ES-I3 (cell line): ENCODE data around the gene GRK2.

Experiments used
- H3K36me3 ChIP-seq: 2 replicates; pipeline ENCODE4 v1.6.1; 2013; ENCODE audit warnings: mild to moderate bottlenecking, low read length, control low read depth, moderate library complexity; ENCODE audit not compliant: insufficient read depth
- H3K4me1 ChIP-seq: 2 replicates; pipeline ENCODE4 v1.6.1; 2013; ENCODE audit warnings: mild to moderate bottlenecking, control low read depth, low read length; ENCODE audit not compliant: insufficient read depth
- H3K9ac ChIP-seq: 2 replicates; pipeline ENCODE4 v1.6.1; 2013; ENCODE audit warnings: low read depth, mild to moderate bottlenecking, low read length, moderate library complexity
- H3K9me3 ChIP-seq: 2 replicates; pipeline ENCODE4 v1.6.1; 2013; ENCODE audit warnings: mild to moderate bottlenecking, low read length, moderate library complexity; ENCODE audit not compliant: control insufficient read depth, insufficient read depth

The GRK2 gene

DNA sequence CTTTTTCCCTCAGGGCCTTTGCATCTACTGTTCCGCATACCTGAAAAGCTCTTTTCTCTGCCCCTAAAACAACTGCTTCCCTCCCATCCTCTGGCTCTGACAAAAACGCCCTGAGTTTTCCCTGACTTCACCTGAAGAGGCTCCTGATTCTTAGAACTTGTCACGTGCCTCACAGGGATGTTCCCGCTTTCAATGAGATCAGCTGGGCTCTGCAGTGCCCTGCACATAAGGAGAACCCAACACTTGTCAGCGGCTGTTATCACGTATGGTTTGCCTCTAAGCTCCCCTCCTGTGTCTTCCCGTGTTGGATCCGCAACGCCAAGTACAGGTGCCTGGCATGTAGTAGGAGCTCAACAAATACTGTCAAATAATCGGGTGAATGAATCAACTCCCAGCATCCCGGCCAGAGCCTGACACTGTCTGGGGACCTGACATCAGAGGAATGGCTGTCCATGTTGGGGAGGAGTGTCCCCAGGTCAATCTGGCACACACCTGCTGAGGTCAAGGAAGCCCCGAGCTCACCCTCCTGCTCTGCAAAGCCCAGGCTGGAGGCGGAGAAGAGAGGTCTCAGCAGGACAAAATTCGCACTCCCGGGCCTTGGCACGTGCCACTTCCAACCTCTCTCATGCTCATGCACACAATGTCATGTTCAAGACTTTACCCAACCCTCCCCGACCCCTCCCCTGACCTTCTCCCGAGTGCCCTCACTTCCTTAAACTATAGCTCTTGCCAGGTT lies 4.2 kb upstream of the GRK2 start:
- H3K9ac ChIP-seq = peak overlapping the region; percentile 66
- no peaks in the 10 kb centered on the region for H3K4me1 ChIP-seq
- H3K9me3 ChIP-seq = no peaks in the 10 kb centered on the region
- no peaks in the 10 kb centered on the region for H3K36me3 ChIP-seq

DNA sequence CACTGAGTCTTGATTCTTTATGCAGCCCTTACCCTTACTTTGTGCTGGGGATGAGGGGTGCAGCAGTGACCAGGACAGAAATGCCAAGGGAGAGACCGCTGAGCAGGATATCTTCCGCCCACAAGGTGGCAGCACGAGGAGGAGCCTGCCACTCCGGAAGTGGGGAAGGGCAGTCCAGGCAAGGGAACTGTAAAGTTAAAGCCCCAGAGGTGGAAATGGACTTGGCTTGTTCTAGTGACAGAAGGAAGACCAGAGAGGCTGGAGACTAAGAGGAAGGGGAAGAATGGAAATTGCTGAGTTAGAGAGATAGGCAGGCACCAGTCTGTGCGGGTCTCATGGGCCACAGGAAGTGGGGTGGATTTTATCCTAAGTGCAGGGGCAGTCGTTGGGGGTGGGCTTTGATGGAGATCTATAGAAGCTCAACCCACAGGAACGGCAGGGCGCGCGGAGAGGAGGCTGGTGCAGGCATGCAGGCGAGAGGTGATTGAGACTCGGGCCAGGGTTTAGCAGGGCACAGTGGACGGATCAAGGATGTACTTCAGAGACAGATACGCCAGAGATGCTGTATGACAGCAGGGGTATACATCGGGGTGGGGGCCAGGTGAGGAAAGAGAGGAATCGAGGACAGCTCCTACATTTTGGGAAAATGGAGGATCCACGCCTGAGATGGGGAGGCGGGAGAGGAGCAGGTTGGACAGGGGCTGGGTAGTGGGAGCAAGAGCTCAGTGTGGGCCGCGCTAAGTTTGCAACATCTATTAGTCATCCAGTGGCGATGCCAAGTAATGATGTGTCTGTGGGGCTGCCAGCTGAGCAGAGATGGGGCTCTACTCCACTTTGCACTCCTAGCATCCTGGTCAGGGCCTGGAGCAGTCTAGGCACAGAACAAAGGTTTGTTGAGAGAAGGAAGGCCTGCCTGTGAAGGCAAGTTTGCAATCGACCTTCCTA lies 3.3 kb upstream of the GRK2 start:
- Histone ChIP-seq H3K9ac (no peak overlapping the region), H3K9me3 (no peaks in the 10 kb centered on the region), H3K4me1 (no peaks in the 10 kb centered on the region), H3K36me3 (no peaks in the 10 kb centered on the region)

DNA sequence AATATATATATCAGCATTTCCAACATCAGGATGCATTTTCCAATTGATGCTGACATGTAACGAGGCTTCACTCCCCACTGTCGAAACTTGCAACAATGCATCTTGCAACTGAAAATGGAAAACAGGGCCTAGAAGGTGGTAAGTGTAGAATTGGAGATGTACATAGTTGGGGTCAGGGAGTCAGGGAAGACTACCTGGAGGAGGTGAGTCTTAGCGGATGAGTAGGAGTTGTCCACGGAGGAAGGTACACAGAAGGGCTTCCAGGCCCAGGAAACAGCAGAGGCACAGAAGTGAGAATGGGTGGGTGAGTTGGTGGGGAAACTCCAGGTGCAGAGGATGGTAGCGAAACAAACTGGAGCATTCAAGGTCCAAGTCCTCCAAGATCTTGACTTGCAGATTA lies 2.0 kb upstream of the GRK2 start:
- H3K9ac ChIP-seq = no peak overlapping the region
- no peaks in the 10 kb centered on the region for H3K9me3 ChIP-seq
- H3K4me1 ChIP-seq = no peaks in the 10 kb centered on the region
- no peaks in the 10 kb centered on the region for H3K36me3 ChIP-seq

DNA sequence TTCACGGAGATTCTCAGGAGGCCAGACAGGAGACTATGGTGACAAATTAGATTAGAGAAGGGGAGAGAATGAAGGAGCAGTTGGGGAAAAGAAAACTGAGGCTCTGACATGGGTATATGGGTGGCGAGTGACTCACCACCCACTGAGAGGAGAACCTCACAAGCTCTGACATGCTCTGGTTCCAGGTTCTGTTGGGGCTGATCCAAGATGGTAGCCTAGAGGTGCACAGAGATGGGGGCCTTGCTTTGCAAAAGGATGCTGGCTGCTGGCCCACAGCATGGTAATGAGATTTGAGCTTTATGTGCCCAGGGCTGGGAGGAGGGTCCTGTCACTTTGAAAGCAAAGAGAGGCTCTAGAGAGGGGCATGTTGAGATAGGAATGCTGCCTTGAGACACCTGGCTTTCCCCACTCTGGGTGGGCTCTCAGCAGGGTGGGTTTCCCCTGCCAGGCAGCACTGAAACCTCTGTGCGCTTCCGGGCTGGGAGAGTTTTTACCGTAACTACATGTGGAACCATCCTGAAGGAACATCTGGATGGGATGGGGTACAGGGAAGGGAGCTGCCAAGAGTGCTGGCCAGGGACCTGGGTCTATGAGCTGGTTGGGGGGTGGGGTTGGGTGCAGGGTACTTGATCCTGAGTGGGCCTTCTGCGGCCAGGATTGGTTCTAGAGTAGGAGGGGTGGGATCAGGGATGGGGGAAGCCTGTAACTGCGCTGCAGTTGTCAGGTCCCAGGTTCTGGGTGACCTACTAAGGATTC lies 1.2 kb upstream of the GRK2 start:
- Histone ChIP-seq H3K9ac (no peak overlapping the region), H3K36me3 (no peaks in the 10 kb centered on the region), H3K4me1 (peaks cover 6% of the 10 kb centered on the region), H3K9me3 (no peaks in the 10 kb centered on the region)

DNA sequence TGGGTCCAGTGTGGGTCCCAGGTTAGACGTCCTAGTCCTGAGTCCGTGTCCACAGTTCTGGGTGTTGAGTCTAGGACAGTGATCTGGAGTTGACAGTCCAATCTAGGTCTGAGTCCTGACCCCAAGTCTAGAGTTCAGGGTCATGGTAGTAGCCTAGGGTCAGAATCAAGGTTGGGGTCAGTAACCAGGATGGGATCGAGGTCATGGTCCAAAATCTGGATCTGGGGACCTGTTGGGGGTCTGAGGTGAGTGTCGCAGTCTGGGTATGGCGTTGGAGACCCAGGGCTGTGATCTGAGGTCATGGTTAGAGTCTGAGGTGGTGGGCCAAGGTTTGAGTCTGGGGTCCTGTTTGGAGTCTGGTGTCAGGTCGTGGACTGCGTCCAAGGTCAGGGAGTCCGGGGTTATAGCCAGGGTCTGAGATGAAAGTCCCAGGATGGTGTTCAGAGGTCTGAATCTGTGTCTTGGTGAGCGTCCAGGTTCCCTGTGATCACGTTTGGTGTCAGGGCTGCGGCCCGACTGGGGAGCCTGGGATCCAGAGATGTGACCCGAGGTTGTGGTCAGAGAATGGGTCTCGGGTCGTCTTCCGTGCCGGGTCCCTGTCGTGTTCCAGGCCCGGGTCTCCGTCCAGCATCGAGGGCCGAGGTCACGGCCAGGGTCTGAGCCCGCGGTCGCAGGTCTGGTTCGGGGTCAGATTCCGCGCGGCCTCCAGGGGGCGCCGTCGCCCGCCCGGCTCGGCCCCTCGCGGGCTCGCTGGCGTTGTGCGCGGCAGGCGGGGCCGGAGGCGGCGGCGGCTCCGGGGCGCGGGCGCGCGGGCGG lies 432 bp upstream of the GRK2 start:
- Histone ChIP-seq H3K9ac (peak overlapping the region; percentile 21; the same call in 1 of the 2 replicates), H3K36me3 (no peaks in the 10 kb centered on the region), H3K4me1 (peaks cover 10% of the 10 kb centered on the region), H3K9me3 (no peaks in the 10 kb centered on the region)

DNA sequence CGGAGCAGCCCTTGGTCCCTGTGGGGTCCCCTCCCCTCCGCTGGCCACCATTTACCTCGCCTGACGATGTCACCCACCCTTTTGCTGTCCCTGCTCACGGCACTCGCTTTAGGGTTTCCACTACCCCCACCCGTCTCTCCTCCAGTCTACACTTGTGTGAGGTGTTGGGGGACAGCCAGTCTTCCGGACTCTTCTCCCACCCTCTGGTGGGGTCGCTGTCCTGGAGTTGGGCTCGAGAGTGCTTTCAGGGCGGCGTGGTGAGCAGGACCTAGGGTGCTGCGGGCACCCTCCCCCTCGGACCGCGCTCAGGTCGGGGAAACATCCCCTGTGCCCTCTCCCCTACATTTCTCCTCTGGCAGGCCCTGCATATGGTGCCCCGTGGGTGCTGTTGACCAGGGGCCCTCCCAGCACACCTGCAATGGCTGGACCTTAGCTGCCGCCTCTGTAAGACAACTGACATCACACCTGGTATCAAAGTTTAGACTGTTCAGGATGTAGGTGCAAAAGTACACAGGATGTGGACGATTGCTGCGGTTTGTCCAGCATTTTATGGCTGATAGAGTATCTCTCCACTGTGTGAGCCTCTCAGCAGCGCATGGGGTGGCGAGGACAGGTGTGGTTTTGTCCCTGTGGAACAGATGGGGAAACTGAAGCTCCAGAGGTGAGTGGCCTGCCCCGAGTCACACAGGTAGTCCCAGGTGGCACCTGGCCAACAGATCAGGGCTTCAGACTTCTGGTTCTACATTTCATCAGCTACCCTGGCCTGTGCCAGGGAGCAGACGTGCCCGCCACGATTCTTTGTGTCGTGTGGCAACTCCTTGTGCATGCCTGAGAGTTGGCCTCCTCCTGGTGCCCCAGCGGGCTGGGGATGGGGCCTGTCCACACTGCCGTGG lies 1.2 kb downstream of the GRK2 start:
- Histone ChIP-seq H3K9me3 (no peaks in the 10 kb centered on the region), H3K36me3 (no peaks in the 10 kb centered on the region), H3K4me1 (peaks cover 17% of the 10 kb centered on the region), H3K9ac (peak overlapping the region; percentile 52)

DNA sequence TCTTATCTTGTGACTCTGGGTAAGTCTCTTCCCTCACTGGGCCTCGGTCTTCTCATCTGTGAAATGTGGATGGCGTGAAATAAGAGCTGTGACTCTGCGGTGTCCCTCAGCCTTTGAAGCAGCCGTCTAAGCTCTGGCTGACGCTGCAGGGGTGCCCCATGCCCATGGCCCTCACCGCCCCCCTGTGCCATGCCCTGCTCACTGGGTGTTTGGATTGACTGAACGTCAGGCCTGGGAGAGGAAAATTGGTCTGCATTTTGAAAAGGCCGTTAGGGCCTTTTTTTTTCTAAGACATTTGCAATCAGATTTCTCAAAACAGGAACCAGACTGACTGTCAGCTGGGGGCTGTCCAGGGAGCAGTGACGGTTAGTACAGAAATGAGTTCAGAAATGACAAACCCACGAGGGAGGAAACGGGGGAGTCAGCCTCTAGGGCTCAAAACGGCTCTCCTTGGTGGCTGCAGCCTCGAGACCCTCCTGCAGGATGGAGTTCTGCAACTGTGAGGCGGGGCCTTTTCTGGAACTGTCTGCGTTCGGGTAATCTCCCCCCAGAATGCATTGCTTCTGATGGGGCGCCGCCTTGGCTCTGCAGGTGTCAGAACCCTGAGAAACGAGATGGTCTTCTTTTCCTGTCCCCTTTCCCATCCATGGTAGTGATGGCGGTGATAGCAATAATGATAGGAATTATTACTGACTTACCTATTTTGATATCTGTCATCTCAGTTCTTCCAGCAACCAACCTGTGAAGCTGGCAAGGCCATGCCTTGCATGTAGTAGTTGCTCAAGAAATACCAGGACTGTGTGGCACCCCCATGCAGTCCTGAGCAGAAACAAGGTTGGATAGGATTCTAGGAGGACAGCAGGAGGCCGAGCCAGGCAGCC lies 2.0 kb downstream of the GRK2 start:
- Histone ChIP-seq H3K9ac (no peak overlapping the region), H3K36me3 (no peaks in the 10 kb centered on the region), H3K9me3 (no peaks in the 10 kb centered on the region), H3K4me1 (peaks cover 17% of the 10 kb centered on the region)

DNA sequence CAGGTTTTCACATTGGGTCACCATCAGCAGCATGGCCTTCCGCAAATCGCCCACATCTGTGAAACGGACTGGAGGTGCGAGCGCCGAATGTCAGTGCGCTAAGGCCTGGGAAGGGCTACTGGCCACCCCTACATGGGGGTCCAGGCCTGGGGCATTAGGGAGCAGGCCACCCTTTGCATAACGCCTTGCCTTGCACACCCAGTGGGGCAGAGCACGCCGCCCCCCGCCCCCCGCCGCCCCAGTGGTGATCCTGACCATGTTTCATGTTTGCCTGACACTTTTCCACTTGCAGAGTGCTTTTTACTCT lies 2.6 kb downstream of the GRK2 start:
- H3K36me3 ChIP-seq = no peaks in the 10 kb centered on the region
- no peak overlapping the region for H3K9ac ChIP-seq
- peaks cover 17% of the 10 kb centered on the region for H3K4me1 ChIP-seq
- no peaks in the 10 kb centered on the region for H3K9me3 ChIP-seq

DNA sequence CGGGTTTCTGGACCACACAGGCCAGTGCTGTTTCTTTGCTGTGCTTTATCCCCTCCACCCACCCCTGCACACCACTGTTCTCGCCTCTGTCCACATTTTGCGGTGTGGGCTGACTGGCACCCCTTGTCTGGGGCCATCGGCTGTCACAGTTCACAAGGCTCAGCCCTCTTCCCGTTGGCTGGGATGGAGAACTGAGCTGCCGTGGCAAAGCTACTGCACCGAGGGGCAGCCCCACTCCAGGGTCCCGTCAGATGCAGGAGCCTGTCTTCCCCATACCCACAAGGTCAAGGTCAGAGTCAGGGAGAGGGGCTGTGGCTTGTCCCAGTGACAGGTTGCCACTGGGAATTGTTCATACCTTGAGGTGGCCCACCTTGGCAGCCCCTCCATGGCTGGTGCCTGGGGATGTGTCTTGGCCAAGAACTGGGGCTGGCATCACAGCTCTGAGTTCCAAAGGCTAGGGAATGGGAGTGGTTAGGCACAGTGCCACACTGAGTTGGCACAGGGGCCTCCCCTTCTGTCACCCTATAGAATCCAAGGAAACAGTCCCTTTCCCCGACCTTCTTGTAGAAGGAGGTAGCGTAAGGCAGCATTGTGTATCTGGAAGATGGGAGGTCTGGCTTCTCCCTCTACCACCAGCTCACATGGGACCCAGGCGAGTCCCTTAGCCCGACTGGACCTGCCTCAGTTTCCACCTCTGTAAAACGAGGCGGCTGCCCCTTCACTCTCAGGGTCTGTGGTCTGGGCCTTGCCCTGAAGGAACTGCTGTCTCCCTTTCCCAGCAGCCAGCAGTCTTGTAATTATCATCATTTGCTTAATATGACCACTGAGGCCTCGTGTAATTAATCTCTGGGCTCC lies 3.4 kb downstream of the GRK2 start:
- Histone ChIP-seq H3K9ac (peak overlapping the region; percentile 17), H3K9me3 (no peaks in the 10 kb centered on the region), H3K36me3 (no peaks in the 10 kb centered on the region), H3K4me1 (peaks cover 17% of the 10 kb centered on the region)

DNA sequence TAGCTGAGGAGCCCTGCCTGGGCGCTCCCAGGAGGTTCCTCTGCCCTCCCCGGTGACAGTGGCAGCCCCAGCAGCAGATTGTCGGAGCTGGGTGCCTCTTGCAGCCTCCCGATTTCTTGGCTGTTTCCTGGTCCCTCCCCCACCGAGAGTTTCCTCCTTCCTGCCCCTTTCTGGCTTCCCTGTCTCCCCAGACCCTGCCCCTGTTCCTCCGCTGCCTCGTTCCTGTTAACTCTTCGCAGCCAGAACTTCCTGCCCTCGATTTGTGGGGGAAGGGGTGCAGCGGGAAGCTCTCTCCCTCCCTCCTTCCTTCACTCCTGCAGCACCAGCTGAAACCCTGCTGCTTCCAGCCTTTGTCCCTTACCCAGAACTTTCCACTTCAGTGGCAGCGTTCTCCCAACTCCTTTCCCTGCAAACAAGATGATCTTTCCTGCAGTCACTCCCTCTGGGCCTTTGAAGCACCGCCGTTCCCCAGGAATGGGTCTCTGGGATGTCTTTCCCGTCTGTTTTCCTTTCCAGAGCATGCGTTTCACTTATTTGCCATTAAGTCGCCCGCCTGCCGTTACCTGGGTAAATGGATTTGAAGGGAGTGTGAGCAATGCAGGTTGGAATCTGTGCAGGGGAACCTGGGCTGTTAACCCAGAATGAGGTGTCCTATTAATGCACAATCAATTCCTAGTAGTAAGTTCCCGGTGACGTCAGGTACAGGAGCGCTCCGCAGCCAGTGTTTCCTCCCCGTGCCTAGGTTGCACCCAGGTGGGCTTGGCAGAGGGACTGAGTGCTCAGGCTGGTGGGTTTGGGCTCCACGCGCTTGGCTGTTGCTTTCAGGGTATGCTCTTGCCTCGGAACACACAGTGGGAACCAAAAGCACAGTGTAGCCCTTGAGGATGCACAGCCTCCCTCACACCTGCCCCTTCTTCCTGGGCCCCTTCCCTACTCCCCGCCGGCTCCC lies 4.3 kb downstream of the GRK2 start:
- H3K36me3 ChIP-seq = no peaks in the 10 kb centered on the region
- peak overlapping the region; percentile 17 for H3K9ac ChIP-seq
- peaks cover 17% of the 10 kb centered on the region for H3K4me1 ChIP-seq
- no peaks in the 10 kb centered on the region for H3K9me3 ChIP-seq

DNA sequence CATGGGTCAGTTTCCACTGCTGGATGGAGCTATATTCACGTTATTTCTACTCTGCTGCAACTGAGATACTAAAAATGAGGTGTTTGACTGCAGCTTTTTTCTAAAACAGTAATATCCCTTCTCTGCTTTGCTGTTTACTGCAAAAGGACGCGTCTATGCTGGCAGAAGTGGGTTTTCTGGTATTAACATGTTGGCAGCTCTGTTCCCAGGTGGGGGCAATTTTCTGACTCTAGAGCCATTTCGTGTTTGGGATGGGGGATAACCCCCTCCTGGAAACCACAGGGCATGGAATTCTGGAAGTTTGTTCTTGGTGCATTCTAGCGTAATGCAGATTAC lies 4.9 kb downstream of the GRK2 start:
- Histone ChIP-seq H3K9me3 (no peaks in the 10 kb centered on the region), H3K9ac (no peak overlapping the region), H3K4me1 (peaks cover 19% of the 10 kb centered on the region), H3K36me3 (no peaks in the 10 kb centered on the region)
